Calu3 (cell line): ENCODE data around the gene CDK17. TPM values are rescaled to one million over a fixed set of nuclear protein-coding genes. Genes with fewer than 3 reads are reported as not detected.

ENCODE experiments used
- BruUV-seq: library from RNA; stranded (reverse); fragments of 400-500 nt; replicated peaks from 2 replicates; lab custom pipeline; 2021; lab: Mats Ljungman, UMichigan
- CTCF ChIA-PET: fragments of 300-600 bp; sonication (Branson Sonifier 250); formaldehyde crosslinking; loops from one replicate; lab custom pipeline; 2022; ENCODE audit warnings: antibody characterized with exemption; lab: Charles Lee
- DNase-seq: peaks from one replicate; pipeline ENCODE4 v3.0.0; 2022
- H3K27ac Mint-ChIP-seq: one replicate; pipeline ENCODE4 v1.8.0; 2022; ENCODE audit warnings: mixed read lengths; ENCODE audit not compliant: unreplicated experiment
- H3K27me3 Mint-ChIP-seq: one replicate; pipeline ENCODE4 v1.8.0; 2022; ENCODE audit warnings: mixed read lengths; ENCODE audit not compliant: unreplicated experiment
- H3K36me3 Mint-ChIP-seq: one replicate; pipeline ENCODE4 v1.8.0; 2022; ENCODE audit warnings: mild to moderate bottlenecking, moderate library complexity, mixed read lengths; ENCODE audit not compliant: insufficient read depth, unreplicated experiment
- H3K4me1 Mint-ChIP-seq: one replicate; pipeline ENCODE4 v1.8.0; 2022; ENCODE audit warnings: mild to moderate bottlenecking, low read depth, mixed read lengths; ENCODE audit not compliant: unreplicated experiment
- H3K4me3 Mint-ChIP-seq: one replicate; pipeline ENCODE4 v1.8.0; 2022; ENCODE audit warnings: mild to moderate bottlenecking, low read depth, moderate library complexity, mixed read lengths; ENCODE audit not compliant: unreplicated experiment
- H3K9me3 Mint-ChIP-seq: one replicate; pipeline ENCODE4 v1.8.0; 2022; ENCODE audit warnings: low read depth, mixed read lengths; ENCODE audit not compliant: unreplicated experiment
- CTCF ChIP-seq: fragments of 200-600 bp; IDR thresholded peaks from one replicate; pipeline ENCODE4 v1.8.0; 2022; ENCODE audit warnings: antibody characterized with exemption; ENCODE audit not compliant: unreplicated experiment
- intact Hi-C: fragments of 100-400 bp; cut with micrococcal nuclease; formaldehyde crosslinking; loops from one replicate; pipeline ENCODE4 v1.10.0; 2022; ENCODE audit not compliant: unreplicated experiment
- total RNA-seq: library from RNA; stranded (reverse); gene quantifications from 2 replicates; pipeline ENCODE4 v1.2.3, GENCODE V29; 2022

The CDK17 gene
- total RNA-seq, 1 experiment from 2014 or later = 28.8 TPM

DNA sequence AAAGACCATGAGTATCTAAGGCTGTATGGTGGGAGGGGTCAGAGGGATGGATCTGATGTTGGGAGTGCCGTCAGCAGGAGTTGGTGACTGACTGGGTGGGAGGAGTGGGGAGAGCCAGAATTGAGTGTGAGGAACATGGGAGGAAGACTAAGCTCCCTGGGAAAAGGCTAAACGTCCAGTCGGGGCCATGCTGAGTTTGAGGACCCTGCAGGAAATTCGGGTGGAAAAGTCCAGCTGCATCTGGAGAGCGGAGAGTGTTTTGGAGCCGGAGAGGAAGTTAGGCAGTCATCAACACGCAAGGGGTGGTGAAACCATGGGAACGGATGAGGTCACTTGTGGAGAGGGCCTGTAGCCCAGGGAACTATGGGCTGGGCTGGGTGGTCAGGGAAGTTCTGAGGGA lies 145.2 kb downstream of the CDK17 start:
- DNase-seq = no peak
- no peaks in the 10 kb centered on the region for H3K9me3 Mint-ChIP-seq
- no peak overlapping the region for H3K27ac Mint-ChIP-seq
- H3K27me3 Mint-ChIP-seq = no peaks in the 10 kb centered on the region
- no peaks in the 10 kb centered on the region for H3K4me1 Mint-ChIP-seq
- BruUV-seq = no TSS peak
- CTCF ChIA-PET = interaction anchor here (1.0 kb wide), 1 partner anchor 39 kb away, joined by 3 read pairs; no protein-coding TSS in a partner anchor
- TF ChIP-seq CTCF = no peak
- intact Hi-C loops = no loop called here
- H3K36me3 Mint-ChIP-seq = peaks cover 18% of the 10 kb centered on the region
- no peak overlapping the region for H3K4me3 Mint-ChIP-seq

DNA sequence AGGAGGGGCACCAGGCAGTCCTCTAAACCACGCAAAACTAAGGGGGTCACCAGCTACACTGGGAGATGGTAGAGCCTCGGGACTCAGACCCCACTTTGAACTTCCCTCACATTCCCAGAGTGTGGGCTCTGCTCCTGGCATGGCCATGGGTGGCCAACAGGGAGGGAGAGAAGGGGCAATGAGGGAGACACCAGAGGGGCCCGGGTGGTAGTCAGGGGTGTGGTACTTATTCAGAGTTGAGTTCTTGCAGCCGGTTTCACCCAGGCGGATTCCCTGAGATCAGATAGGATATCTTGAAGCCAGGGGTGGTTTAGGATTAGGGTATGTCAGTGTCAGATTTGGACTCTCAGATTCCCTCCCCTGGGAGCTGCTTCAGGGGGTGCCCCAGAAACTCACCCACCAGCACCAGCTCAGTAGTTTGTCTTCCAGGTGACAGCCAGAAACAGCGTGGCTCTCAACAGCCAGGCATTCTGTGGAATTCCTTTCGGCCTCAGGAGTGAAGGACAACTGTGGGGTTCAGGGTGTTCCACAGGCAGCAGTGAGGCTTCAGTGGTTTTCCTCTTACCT lies 150.0 kb downstream of the CDK17 start:
- BruUV-seq = no TSS peak
- no peaks in the 10 kb centered on the region for H3K9me3 Mint-ChIP-seq
- H3K27me3 Mint-ChIP-seq = no peaks in the 10 kb centered on the region
- no peak for TF ChIP-seq CTCF
- CTCF ChIA-PET = no interaction called here
- H3K36me3 Mint-ChIP-seq = peaks cover 29% of the 10 kb centered on the region
- no peak for DNase-seq
- no peak overlapping the region for H3K4me3 Mint-ChIP-seq
- intact Hi-C loops = no loop called here
- H3K27ac Mint-ChIP-seq = no peak overlapping the region
- H3K4me1 Mint-ChIP-seq = no peaks in the 10 kb centered on the region

GRCh38 chr12:96249196-96250118 lies 150.8 kb downstream of the CDK17 start:
- TF ChIP-seq CTCF = no peak

DNA sequence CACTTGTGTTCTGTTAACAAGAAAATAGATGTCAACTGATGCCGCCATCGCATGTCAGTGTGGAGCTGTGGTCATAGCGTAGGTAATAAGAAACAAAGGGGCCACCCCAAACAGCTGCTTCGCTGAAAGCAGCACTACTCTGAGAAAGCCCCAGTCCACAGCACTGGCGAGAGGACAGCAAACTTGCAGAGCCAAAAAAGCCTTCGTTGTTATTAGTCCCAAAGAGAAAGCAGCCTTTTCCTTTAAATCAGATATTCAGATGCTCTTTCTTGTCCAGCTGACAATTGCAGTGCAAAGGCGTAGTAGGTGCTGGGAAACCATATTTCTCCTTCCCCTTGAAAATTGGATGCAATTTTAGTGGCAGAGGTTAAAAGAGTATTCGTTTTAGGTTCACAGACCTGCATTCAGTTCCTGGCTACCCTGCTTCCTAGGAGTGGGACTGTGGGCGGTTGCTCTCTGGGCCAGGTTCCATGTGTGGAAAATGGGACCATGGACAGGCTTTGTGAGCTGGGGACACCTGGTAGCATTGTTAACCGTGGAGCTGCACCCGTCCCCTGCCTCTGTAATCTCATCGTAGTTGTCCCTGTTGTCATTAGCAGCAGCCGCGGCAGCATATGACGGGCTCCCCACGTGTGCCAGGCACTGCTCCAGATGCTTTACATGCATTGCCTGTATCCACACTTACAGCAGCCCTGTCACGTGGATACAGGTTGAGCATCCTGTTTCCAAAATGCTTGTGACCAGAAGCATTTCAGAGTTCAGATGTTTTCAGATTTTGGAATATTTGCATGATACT lies 151.9 kb downstream of the CDK17 start:
- H3K4me3 Mint-ChIP-seq = no peak overlapping the region
- no peak overlapping the region for H3K27ac Mint-ChIP-seq
- no peaks in the 10 kb centered on the region for H3K4me1 Mint-ChIP-seq
- DNase-seq = no peak
- TF ChIP-seq CTCF = no peak
- intact Hi-C loops = no loop called here
- BruUV-seq = no TSS peak
- CTCF ChIA-PET = no interaction called here
- H3K27me3 Mint-ChIP-seq = no peaks in the 10 kb centered on the region
- H3K9me3 Mint-ChIP-seq = no peaks in the 10 kb centered on the region
- peaks cover 23% of the 10 kb centered on the region for H3K36me3 Mint-ChIP-seq

More at GRCh38 chr12:96249196-96250118, 150.8 kb downstream of the CDK17 start:
- intact Hi-C loops = no loop called here
- Mint-ChIP-seq H3K4me1 (no peaks in the 10 kb centered on the region), H3K9me3 (no peaks in the 10 kb centered on the region), H3K27ac (no peak overlapping the region), H3K36me3 (peaks cover 24% of the 10 kb centered on the region), H3K4me3 (no peak overlapping the region), H3K27me3 (no peaks in the 10 kb centered on the region)
- no peak for DNase-seq
- BruUV-seq = no TSS peak
- CTCF ChIA-PET = no interaction called here
